Astrocyte (in vitro differentiated cells and primary cell): ENCODE data around the gene NBPF15.
"Not testable (repeated sequence)": the region's sequence is repeated elsewhere in the genome, so short reads cannot be mapped to it uniquely, and the experiment has no call there.

Experiments used
- EZH2 ChIP-seq: IDR thresholded peaks from 2 replicates; pipeline ENCODE4 v1.6.1; 2012; ENCODE audit warnings: mild to moderate bottlenecking, low read length, inconsistent platforms; ENCODE audit not compliant: insufficient read depth
- TF ChIP-seq, protein P1 (sequence below): IDR thresholded peaks from 2 replicates; pipeline ENCODE4 v1.5.1; 2011; ENCODE audit warnings: low read depth, mild to moderate bottlenecking, inconsistent platforms, low read length, moderate library complexity; ENCODE audit not compliant: insufficient read depth

- TF ChIP-seq, protein P1, sequence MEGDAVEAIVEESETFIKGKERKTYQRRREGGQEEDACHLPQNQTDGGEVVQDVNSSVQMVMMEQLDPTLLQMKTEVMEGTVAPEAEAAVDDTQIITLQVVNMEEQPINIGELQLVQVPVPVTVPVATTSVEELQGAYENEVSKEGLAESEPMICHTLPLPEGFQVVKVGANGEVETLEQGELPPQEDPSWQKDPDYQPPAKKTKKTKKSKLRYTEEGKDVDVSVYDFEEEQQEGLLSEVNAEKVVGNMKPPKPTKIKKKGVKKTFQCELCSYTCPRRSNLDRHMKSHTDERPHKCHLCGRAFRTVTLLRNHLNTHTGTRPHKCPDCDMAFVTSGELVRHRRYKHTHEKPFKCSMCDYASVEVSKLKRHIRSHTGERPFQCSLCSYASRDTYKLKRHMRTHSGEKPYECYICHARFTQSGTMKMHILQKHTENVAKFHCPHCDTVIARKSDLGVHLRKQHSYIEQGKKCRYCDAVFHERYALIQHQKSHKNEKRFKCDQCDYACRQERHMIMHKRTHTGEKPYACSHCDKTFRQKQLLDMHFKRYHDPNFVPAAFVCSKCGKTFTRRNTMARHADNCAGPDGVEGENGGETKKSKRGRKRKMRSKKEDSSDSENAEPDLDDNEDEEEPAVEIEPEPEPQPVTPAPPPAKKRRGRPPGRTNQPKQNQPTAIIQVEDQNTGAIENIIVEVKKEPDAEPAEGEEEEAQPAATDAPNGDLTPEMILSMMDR: not testable (repeated sequence)
- TF ChIP-seq EZH2: not testable (repeated sequence)
These were observed at the start of gene NBPF15 for GRCh38 chr1:144461136-144461759.
